OCI-LY3 (cell line): ENCODE measurements around the gene PEX10.

Source experiments
- CTCF ChIP-seq: fragments of 200-600, 300-600 bp; sonication (generic); IDR thresholded peaks from 2 replicates; pipeline ENCODE4 v1.5.1; 2014; ENCODE audit warnings: antibody characterized with exemption, low read length, low read depth
- EZH2phosphoT487 ChIP-seq: fragments of 200-600 bp; shearing (Covaris generic); IDR thresholded peaks from 2 replicates; pipeline ENCODE4 v1.6.1; 2018; ENCODE audit warnings: antibody characterized with exemption, mixed run types, low read depth

- peak; percentile 84 for TF ChIP-seq CTCF
- no peak for TF ChIP-seq EZH2phosphoT487
These were observed 30.4 kb downstream of the PEX10 start for GRCh38 chr1:2381741-2382620.
